Epidermal melanocyte (primary cell): ENCODE data around the gene COQ10B.

Source experiments
- DNase-seq: peaks from one replicate; pipeline ENCODE4 v3.0.0; 2011; ENCODE audit warnings: low spot score; ENCODE audit not compliant: insufficient read length

Gene COQ10B

DNA sequence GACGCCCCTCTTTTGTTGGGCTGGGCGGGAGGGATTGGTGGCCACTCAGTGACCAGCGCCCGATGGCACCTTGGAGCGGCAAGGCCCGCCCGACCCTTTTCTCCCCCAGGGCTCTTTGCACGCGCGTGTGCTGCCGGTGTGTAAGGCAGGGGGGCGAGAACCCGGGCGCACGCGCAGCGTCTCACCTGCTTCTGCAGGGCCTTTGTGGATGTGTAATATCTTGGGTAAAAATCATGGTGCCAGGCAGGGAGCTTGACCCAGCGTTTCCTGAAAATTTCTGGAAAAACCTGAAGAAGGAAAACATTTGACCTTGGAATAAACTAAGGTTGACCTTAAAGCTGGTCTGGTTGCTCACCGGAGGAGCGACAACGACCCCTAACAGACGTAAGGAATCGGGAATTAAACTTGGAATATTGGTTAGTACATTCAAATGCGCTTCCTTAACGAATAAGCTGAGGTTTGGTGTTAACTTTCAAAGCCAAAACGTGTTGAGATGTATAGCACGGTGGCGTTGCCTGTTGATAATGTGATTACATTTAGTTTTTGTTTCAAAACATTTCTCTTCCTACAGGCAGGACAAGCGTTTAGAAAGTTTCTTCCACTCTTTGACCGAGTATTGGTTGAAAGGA lies 47.3 kb downstream of the COQ10B start:
- DNase-seq, result no peak

DNA sequence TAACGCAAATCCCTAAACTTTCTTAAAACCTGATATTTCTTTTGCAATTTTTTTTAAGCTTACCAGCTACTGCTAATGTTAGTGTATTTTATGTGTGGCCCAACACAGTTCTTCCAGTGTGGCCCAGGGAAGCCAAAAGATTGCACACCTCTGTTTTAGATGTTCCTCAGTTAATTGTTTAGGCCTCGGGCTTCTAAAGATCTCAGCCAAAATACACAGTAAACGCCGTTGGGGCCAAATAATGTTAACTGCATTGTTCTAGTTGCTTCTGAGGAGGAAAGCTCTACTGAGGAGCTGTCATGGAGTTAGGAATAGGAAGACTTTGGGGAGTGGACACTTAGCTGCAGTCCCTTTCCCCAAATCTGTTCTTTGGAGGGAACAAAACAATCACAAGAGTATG lies 48.8 kb downstream of the COQ10B start:
- no peak for DNase-seq

DNA sequence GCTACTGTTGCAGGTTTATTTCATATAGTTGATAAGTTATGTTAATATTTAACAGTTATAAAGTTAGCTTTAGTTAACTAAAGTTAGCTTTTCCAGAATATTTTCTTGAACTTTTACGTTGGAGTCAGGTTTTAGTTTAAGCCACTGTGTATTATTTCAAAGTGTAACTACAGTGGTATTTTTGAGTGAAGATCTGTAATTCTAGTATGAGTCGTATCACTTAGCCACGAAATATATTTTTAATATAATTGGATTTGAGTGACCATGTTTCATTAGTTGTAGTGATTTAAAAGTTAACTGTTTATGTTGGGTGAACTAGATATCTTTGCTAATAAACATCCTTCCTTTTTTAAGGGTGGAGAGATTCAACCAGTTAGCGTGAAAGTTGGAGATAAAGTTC lies 49.3 kb downstream of the COQ10B start:
- no peak for DNase-seq

DNA sequence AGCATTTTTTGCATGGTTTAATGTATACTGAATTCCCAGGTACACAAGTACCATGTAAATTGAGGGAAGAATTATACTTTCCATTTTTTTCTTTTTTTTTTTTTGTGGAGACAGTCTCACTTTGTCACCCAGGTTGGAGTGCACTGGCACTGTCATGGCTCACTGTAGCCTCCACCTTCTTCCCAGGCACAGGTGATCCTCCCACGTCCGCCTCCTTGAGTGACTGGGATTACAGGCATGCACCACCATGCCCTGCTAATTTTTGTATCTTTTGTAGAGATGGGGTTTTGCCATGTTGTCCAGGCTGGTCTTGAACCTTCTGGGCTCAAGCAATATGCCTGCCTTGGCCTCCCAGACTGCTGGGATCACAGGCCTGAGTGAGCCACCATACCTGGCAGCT lies 50.6 kb downstream of the COQ10B start:
- DNase-seq, result no peak

DNA sequence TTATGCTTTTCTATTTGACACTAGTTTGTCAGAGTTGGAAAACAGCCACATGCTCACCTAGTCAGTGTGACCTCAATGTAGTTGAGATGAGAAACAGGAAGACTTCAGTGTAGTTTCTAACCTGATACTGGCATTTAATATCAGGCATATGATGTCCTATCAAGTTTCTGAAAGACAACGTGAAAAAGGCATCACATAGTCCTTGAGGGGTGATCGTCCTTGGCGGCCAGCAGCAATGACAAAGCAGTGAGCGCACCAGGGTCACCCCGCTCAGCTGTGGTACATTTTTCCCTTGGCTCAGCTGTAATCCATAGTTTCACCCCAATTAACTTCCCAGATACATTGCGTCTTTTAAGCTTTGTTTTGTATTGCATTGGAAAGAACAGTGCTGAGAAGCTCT lies 51.2 kb downstream of the COQ10B start:
- DNase-seq, result no peak

DNA sequence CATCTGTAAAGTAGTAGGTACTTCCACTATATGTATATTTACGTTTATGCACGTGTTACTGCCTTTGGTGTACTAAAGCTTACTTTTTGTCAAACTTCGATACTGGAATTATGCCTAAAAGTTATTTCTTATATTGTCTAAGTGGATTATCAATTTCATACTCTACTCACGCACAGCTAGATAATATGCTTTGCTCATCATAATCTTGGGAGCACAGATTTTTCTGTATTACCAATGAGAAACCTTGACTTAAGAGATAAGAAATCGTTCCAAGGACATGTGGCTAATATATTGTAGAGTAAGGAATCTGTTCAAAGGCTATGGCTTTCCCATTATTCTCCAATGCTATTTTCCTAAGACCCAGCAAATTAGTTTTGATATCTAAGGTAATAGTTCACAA lies 53.3 kb downstream of the COQ10B start:
- no peak for DNase-seq

- DNase-seq, result no peak
These were observed 60.6 kb downstream of the COQ10B start for GRCh38 chr2:197513915-197514314.

GRCh38 chr2:197514754-197515153 lies 61.4 kb downstream of the COQ10B start:
- DNase-seq, result no peak

- no peak for DNase-seq
These were observed 62.0 kb downstream of the COQ10B start for GRCh38 chr2:197515315-197515738.

- DNase-seq, result peak; percentile 73
These were observed 62.5 kb downstream of the COQ10B start, which contains the start of gene MOB4 for GRCh38 chr2:197515739-197516392. TSS of gene MOB4 (plus strand) at chr2:197516066. CDS start at chr2:197516087, 21 bp downstream.

GRCh38 chr2:197516393-197516761 lies 63.0 kb downstream of the COQ10B start:
- no peak for DNase-seq

- no peak for DNase-seq
These were observed 63.8 kb downstream of the COQ10B start for GRCh38 chr2:197517150-197517549.
